ENCODE measurements around the gene FHAD1.

The FHAD1 gene

DNA sequence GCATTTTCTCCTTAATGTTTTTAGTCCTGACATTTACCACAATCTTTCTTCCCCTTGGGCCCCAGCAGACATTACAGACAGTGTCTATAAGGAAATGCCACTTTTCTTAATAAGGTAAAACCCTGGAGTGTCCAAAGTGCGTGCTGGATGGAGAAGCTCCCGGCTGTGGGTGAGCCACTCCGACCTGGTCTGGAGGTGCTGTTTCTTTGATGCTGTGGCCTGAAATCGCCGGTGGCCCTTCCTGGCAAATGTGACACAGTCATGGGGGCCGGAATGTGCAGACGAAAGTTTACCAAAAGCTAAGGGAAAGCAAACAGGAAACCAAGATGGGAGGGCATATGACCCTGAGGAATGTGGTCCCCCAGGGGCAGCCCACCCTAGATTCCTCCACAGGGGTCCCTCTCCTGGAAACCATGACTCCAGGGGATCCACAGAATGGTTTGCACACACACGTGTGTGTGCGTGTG is 77.9 kb downstream of the FHAD1 start:
- H3K4me3 ChIP-seq (ENCODE audit: low read depth, low read length): no peak overlapping the region

DNA sequence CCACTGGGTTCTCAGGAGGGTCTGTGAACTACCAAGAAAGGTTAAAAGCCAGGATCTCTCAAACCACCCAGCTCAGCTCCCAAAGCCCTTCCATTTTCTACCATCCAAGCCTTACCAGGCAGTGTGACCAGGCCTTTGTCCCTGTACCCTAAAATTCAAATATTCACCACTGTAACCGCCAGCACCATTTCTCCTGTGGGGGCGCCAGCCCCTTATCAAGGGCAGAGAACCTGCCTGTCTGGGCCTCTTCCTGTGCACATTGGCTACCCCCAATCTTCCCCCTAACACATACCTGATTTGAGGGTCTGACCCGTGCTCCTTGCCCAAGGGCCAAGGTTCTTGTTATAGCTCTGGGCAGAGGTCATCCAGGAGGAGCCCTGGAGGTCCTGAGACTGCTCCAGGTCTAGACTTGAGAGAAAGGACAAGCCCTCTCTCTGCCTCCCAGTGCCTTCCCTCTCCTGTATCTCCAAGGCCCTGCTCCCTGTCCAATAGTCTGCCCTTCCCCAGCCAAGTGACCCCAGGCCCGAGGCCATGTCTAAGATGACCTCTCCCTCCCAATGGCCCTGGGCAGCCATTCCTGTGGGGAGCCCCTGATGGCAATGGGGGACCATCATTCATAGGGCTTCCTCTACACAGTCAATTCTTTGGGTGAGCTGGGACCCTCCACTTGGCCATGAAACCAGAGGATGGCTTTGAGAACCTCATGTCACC is 78.5 kb downstream of the FHAD1 start:
- no peak overlapping the region for H3K4me3 ChIP-seq (ENCODE audit: low read depth, low read length)

GRCh38 chr1:15326691-15327588 is 79.9 kb downstream of the FHAD1 start:
- H3K4me3 ChIP-seq (ENCODE audit: low read depth, low read length): no peak overlapping the region

GRCh38 chr1:15328351-15329103 is 81.5 kb downstream of the FHAD1 start:
- no peak overlapping the region for H3K4me3 ChIP-seq (ENCODE audit: low read depth, low read length)

DNA sequence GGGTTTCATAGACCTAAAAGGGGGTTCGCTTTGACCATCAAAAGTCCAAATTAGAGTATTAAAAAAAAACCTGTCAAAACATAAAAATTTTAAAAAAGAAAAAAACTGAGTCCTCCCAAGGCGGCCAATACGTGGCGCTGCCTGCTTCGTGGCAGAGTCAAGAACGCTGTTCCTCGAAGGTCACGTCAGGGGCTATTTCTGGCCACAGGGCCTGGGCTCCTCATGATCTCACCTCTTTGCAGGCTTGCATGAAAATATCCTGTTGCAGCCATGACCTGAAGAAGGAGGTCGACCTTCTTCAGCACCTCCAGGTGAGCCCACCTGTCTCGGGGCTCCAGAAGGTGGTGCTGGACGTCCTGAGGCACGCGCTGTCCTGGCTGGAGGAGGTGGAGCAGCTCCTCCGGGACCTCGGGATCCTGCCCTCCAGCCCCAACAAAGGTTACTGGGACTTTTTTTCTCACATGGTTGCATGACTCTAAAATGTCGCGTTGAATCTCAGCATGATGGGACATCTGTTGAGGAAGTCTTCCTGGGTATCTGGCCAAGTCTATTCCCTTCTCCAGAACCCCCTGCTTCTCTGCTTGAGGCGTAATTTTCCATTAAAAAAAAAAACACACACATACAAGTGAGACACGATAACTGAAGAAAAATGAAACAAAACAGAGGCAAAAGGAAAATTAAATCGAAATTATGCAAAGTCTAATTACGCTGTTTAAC is 82.2 kb downstream of the FHAD1 start:
- no peak overlapping the region for H3K4me3 ChIP-seq (ENCODE audit: low read depth, low read length)

DNA sequence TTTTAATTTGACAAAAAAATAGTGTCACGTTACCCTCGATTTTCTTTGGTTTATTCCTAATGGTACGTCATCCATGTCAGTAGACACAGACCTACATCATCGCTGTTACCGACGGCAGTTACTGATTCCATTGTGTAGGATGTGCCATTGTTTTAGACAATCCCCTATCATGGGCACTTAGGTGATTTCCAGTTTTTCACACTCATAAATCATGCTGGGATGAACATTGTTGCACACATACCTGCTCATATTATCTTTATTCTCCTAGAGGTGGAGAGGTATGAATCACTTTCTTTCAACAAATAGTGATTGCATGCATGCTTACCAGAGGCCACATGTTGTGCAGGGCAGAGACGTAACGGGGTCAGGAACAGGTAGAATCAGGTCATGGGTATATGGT is 83.0 kb downstream of the FHAD1 start:
- no peak overlapping the region for H3K4me3 ChIP-seq (ENCODE audit: low read depth, low read length)

DNA sequence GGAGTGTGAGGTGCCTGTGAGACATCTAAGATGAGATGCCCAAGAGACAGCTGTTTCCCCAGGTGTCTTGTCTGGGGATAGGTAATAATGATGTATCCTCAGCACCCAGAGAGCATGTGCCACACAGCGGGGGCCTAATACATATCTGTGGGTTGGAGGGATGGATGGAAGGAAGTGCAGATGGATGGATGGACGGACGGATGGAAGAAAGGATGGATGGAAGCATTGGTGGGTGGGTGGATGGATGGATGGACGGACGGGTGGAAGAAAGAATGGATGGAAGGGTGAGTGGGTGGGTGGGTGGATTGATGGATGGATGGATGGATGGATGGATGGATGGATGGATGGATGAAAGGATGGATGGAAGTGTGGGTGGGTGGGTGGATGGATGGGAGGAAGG is 84.2 kb downstream of the FHAD1 start:
- H3K4me3 ChIP-seq (ENCODE audit: low read depth, low read length): no peak overlapping the region

DNA sequence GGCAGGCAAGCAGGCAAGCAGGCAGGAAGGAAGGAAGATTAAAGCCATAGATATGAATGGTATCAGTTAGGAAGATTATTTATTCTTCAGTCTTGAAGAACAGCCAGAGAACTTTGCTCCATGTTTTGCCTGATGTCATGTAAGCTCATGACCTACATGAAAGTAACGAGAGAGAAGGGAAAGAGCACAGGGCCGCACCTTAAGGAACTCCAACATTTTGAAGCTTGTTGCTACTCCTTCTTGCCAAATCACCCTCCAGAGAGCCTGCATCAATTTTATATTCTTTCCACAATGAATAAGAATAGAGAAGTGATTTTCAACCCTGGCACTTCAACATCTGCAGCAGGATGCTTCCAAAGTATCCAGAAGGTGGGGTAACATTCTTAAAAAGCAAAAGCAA is 84.7 kb downstream of the FHAD1 start:
- no peak overlapping the region for H3K4me3 ChIP-seq (ENCODE audit: low read depth, low read length)

DNA sequence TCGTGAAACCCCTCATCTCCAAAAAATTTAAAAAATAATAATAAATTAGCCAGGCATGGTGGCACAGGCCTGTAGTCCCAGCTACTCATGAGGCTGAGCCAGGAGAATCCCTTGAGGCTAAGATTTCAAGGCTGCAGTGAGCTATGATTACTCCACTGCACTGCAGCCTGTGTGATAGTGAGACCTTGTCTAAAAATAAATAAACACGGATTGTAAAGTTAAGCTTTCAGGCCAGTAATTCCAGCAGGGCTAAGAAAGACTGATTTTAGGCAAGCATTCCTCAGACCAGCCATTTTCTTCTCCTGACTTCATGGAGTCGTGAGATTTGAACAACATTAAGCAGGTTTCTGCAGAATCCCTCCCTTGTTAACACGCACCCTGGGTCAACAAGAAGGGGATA is 85.5 kb downstream of the FHAD1 start:
- H3K4me3 ChIP-seq (ENCODE audit: low read depth, low read length): no peak overlapping the region

- H3K4me3 ChIP-seq (ENCODE audit: low read depth, low read length): no peak overlapping the region
Measured at GRCh38 chr1:15332952-15333715, 86.1 kb downstream of the FHAD1 start.

GRCh38 chr1:15334995-15335394 is 88.0 kb downstream of the FHAD1 start:
- no peak overlapping the region for H3K4me3 ChIP-seq (ENCODE audit: low read depth, low read length)

- no peak overlapping the region for H3K4me3 ChIP-seq (ENCODE audit: low read depth, low read length)
Measured at GRCh38 chr1:15336866-15337265, 89.8 kb downstream of the FHAD1 start.

DNA sequence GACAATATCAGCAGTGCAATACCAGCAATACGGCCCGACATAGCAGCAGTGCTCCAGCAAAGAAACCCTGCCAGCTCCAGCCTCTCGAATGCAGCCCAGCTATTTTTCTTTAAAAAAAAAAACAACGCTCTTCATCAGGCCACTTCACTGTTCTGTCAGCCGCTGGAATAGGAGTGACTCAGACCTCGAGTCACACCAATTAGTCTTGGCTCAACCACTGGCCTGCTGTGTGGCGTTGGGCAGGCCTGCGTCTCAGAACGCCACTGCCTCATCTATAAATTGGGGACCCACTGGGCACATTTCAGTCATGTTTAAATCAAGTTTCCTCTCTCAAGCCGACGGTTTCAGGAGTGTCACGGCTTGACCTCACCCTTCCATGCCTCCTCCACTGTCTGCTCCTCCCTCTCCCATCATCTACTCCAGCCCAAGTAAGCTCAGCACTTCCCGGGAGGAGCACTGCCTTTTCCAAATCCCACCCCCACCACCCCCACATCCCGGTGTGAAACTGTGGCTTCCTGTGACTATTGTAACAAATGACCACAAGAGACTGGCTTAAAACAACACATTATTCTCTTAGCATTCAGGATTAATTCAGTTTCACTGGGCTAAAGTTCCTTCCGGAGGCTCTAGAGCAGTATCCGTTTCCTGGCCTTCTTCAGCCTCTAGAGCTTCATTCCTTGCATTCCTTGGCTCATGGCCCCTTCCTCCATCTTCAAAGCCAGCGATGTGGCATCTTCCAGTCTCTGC is 90.8 kb downstream of the FHAD1 start:
- no peak overlapping the region for H3K4me3 ChIP-seq (ENCODE audit: low read depth, low read length)

DNA sequence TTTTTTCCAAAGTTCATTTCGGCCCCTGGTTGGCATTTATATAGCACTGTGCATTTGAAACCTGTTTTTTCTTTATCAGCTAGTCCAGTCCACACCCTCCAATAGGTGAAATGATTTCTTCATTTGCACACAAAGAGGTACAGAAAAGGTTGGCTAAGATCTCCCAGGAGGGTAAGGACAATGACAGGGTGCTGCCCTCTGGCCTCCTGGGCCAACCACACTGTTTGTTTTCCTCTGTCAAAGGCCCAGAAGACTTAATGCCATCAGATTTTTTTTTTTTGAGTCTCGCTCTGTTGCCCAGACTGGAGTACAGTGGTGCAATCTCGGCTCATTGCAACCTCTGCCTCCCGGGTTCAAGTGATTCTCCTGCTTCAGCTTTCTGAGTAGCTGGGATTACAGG is 92.5 kb downstream of the FHAD1 start:
- no peak overlapping the region for H3K4me3 ChIP-seq (ENCODE audit: low read depth, low read length)

DNA sequence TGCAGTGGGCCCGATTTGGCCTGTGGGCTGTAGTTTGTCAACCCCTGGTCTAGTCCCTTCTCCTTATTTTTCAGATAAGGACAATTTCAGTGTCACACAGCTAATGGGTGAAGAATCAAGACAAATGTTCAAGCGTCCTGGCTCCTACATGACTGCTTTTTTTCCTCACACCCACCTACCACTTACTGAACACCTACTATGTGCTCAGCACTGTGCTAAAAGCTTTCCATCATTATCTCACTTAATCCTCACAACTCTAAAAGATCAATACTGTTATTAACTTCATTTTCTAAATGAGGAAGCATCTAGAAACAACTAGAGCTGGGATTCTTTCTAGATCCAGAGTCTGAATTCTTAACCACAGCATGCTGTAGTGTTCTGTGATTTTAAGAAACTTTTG is 94.2 kb downstream of the FHAD1 start:
- H3K4me3 ChIP-seq (ENCODE audit: low read depth, low read length): no peak overlapping the region

DNA sequence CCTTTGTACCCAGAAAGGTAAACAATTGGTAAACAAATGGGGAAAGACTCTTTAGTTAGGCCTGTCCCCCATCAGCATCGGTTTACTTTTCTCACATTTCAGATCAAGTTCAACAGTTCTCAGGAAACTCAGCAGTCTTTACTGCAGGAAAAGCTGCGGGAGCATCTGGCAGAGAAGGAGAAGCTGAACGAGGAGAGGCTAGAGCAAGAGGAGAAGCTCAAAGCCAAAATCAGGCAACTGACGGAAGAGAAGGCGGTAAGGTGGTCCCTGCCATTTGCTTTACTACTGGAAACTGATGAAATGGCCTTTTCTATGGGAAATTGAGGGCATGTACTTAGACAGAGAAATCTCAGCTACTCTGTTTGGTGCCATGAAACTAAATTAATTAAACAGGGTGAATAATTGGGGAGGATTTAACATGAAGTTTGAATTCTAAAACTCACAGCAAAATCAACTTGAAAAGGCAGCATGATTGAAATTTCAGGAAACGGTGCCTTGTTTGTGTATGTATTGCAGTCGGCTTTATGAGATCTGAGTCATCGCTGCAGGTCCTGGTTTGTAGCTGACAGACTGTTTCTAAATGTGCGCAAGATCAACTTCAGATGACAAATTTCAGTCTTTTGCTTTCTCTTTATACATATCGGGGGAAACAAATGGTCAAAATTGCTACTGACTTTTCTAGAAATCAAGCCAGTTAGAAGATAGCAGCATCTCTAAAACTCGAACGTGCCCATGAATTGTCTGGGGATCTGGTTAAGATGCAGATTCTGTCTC is 94.8 kb downstream of the FHAD1 start:
- no peak overlapping the region for H3K4me3 ChIP-seq (ENCODE audit: low read depth, low read length)

DNA sequence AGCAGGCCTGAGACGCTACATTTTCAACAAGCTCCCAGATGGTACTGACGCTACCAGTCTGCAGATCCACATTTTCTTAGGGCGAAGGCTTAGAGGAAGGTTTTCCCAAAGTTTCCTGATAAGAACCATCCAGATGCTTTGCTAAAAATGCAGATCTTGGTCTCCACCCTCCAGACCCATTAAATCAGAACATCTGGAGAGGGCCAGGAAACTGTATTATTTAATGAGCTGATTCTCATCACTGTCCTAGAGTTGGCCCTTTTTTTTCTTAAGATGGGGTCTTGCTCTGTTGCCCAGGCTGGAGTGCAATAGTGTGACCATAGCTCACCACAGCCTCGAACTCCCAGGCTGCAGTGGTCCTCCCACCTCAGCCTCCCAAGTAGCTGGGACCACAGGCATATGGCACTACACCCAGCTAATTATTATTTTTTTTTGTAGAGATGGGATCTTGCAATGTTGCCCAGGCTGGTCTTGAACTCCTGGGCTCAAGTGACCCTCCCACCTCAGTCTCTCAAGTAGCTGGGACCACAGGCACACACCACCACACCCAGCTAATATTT is 95.5 kb downstream of the FHAD1 start:
- H3K4me3 ChIP-seq (ENCODE audit: low read depth, low read length): no peak overlapping the region

- H3K4me3 ChIP-seq (ENCODE audit: low read depth, low read length): no peak overlapping the region
Measured at GRCh38 chr1:15343099-15343498, 96.1 kb downstream of the FHAD1 start.

Data from iPS-11a (cell line).